SH-SY5Y (cell line): ENCODE data around the gene PLXNB1.

Source experiments
- GATA2 ChIP-seq: IDR thresholded peaks from 2 replicates; pipeline ENCODE4 v1.6.1; 2011; ENCODE audit warnings: mild to moderate bottlenecking, low read depth, low read length
- GATA3 ChIP-seq: IDR thresholded peaks from 2 replicates; pipeline ENCODE4 v1.6.1; 2011; ENCODE audit warnings: low read depth, mild to moderate bottlenecking, low read length, moderate library complexity

GRCh38 chr3:48431224-48432029, 1.5 kb upstream of the PLXNB1 start:
- TF ChIP-seq GATA2 (no peak), GATA3 (no peak)
